ENCODE results near the gene ACO1. TPM values are rescaled to one million over a fixed set of nuclear protein-coding genes. Genes with fewer than 3 reads are reported as not detected.

ACO1 gene
- total RNA-seq, 2 donors from 2014 or later: 48.8 to 51.1 TPM

DNA sequence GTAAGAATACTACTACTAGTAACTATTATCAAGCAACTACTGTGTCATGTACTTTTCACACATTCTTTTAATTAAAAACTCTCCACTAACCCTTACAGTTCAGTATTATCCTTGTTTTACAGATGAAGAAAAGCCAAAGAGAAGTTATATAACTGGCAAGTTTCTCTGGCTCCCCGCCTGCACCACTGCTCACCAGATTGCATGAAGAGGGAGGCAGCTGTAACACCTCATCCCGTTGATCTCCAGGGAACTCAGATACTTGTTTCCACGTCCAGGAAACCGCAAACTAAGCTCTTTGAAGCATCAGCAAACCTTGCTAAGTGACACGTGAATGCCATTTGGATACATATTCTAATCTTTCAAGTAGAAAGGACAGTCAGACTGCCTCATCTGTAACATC lies 71.3 kb downstream of the ACO1 start:
- H3K27ac ChIP-seq: no peak overlapping the region
- no peak for TF ChIP-seq POLR2A (IDR thresholded peaks at IDR 0.05)
- TF ChIP-seq, protein P1, sequence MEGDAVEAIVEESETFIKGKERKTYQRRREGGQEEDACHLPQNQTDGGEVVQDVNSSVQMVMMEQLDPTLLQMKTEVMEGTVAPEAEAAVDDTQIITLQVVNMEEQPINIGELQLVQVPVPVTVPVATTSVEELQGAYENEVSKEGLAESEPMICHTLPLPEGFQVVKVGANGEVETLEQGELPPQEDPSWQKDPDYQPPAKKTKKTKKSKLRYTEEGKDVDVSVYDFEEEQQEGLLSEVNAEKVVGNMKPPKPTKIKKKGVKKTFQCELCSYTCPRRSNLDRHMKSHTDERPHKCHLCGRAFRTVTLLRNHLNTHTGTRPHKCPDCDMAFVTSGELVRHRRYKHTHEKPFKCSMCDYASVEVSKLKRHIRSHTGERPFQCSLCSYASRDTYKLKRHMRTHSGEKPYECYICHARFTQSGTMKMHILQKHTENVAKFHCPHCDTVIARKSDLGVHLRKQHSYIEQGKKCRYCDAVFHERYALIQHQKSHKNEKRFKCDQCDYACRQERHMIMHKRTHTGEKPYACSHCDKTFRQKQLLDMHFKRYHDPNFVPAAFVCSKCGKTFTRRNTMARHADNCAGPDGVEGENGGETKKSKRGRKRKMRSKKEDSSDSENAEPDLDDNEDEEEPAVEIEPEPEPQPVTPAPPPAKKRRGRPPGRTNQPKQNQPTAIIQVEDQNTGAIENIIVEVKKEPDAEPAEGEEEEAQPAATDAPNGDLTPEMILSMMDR (IDR thresholded peaks at IDR 0.05): no peak
- peaks cover 0 to 10% of the 10 kb centered on the region in 2 donors for H3K36me3 ChIP-seq (replicated peaks in 1 of 2; ENCODE audit: insufficient read depth in 1 of 2, low read depth in 2 of 2)
- H3K27me3 ChIP-seq: no peaks in the 10 kb centered on the region
- no peak overlapping the region for H3K4me3 ChIP-seq
- ATAC-seq: no peak
- H3K4me1 ChIP-seq: peaks cover 3% of the 10 kb centered on the region
- intact Hi-C loops (cut with DNase I): no loop called here
- peak in 1 of 4 donors; percentile 12 for DNase-seq
- whole genome bisulfite sequencing, 2 donors: 69 to 74% methylated on average over 5 of the region's 5 CpGs
- H3K9me3 ChIP-seq: no peaks in the 10 kb centered on the region

DNA sequence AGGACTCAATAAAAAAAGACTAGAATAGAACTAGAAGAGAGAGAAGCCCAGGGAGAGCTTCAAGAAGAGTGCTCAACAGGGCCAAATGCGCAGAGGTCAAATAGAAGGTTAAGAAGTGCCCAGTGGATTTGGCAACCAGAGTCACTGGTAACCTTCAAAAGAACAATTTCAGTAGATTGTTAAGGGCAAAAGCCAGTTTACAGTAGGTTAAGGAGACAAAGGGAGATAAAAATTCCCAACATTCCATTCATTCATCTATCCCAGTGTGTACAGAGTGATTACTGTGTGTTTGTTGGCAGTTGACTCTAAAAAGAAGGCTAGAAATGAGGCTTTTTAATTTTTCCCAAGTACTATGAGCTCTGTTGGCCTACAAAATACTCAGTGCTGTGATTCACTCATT lies 72.1 kb downstream of the ACO1 start:
- H3K27ac ChIP-seq: no peak overlapping the region
- peaks cover 0 to 8% of the 10 kb centered on the region in 2 donors for H3K36me3 ChIP-seq (replicated peaks in 1 of 2; ENCODE audit: insufficient read depth in 1 of 2, low read depth in 2 of 2)
- 81 to 86% methylated on average over 1 of the region's 1 CpG for WGBS, 2 donors
- no peak overlapping the region for H3K4me3 ChIP-seq
- ATAC-seq: no peak
- no peak for TF ChIP-seq POLR2A (IDR thresholded peaks at IDR 0.05)
- TF ChIP-seq, protein P1 (IDR thresholded peaks at IDR 0.05): no peak
- intact Hi-C loops (cut with DNase I): no loop called here
- H3K9me3 ChIP-seq: no peaks in the 10 kb centered on the region
- DNase-seq: no peak
- H3K27me3 ChIP-seq: no peaks in the 10 kb centered on the region
- H3K4me1 ChIP-seq: peaks cover 3% of the 10 kb centered on the region

DNA sequence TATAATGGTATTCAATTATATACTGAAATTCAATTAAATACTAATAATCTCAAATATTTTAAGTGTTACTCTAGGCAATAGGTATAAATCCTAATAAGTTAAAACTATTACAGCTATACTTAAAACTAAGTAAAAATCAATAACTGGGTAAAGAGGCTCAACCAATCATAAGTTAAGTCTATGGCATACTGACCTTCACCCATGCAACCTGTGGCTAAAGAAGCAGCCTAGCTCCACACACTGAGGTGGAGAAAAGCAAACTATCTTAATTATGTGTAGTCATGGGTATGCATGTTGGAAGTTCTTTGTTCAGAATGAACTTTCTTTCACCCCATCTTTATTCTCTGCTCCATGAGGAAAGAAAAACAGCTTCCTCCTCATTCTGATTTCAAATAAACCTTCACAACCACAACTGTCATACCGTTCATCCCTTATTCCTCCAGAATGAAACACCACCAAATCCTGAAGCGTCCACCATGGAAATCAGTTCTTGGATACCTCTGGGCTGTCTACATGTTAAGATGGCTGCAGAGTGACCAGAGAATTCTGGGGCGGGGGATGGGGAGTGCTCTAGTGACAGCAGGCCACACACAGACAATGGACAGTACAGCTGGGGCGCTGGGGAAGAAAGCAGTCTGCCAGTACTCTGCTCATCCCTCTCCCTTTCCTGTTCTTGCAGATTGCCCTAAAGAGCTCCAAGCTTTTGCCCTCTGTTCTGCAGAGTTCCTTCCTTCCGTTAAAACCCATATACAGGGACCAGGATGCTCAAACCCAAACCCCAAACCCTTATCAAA lies 79.3 kb downstream of the ACO1 start:
- Histone ChIP-seq H3K4me1 (no peaks in the 10 kb centered on the region), H3K4me3 (no peak overlapping the region), H3K9me3 (no peaks in the 10 kb centered on the region), H3K27me3 (no peaks in the 10 kb centered on the region), H3K27ac (no peak overlapping the region), H3K36me3 (replicated peaks in 1 of 2; ENCODE audit: insufficient read depth in 1 of 2, low read depth in 2 of 2) (peaks cover 0 to 5% of the 10 kb centered on the region in 2 donors)
- TF ChIP-seq, protein P1 (IDR thresholded peaks at IDR 0.05): no peak
- no peak for TF ChIP-seq POLR2A (IDR thresholded peaks at IDR 0.05)
- no peak for ATAC-seq
- intact Hi-C loops (cut with DNase I): no loop called here
- no peak for DNase-seq
- WGBS, 2 donors: 98 to 100% methylated on average over 4 to 5 of the region's 5 CpGs

DNA sequence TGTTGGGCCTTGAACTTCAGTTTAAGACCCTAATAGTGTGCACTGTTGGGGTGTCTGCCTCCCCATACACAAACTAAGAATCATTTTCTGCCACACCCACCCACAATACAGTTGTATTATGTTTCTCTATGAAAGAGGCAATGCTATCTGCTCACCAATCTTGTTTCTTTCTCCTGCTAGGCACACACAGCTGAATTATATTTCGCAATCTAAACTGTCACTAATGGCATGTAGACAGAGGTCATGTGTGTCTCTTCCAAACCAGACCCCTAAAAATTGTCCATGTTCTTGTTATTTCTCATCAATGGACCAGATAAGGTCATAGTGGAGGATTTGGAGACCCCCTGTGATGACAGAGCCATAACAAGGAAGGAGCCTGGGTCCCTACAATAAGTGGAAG lies 84.3 kb downstream of the ACO1 start:
- H3K4me1 ChIP-seq: peaks cover 15% of the 10 kb centered on the region
- H3K9me3 ChIP-seq: no peaks in the 10 kb centered on the region
- ATAC-seq: no peak
- H3K27ac ChIP-seq: no peak overlapping the region
- DNase-seq: no peak
- H3K4me3 ChIP-seq: no peak overlapping the region
- intact Hi-C loops (cut with DNase I): no loop called here
- H3K27me3 ChIP-seq: no peaks in the 10 kb centered on the region
- 88 to 95% methylated on average over 1 of the region's 1 CpG for WGBS, 2 donors
- peaks cover 0 to 5% of the 10 kb centered on the region in 2 donors for H3K36me3 ChIP-seq (replicated peaks in 1 of 2; ENCODE audit: insufficient read depth in 1 of 2, low read depth in 2 of 2)
- no peak for TF ChIP-seq POLR2A (IDR thresholded peaks at IDR 0.05)
- TF ChIP-seq, protein P1 (IDR thresholded peaks at IDR 0.05): no peak

DNA sequence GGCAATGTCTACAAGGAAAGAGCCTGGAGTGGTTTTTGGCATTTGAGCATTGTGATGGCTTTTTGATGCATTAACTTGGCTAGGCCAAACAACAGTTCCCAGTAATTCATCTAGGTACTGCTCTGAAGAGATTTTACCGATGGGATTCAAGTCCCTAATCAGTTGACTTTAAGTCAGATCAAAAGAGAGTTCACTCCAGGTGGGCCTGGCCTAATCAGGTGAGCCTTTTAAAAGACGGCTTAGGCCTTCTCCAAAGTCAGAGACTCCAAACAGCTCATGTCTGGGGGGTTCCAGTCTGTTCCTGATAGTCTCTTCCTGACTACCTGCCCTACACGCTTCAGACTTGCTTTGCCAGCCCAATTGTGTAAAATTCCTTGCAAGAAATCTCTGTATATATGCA lies 87.9 kb downstream of the ACO1 start:
- Histone ChIP-seq H3K9me3 (no peaks in the 10 kb centered on the region), H3K36me3 (replicated peaks in 1 of 2; ENCODE audit: insufficient read depth in 1 of 2, low read depth in 2 of 2) (no peaks in the 10 kb centered on the region), H3K27ac (no peak overlapping the region), H3K4me1 (peaks cover 15% of the 10 kb centered on the region), H3K4me3 (no peak overlapping the region), H3K27me3 (no peaks in the 10 kb centered on the region)
- ATAC-seq: no peak
- intact Hi-C loops (cut with DNase I): no loop called here
- 76 to 80% methylated on average over 3 of the region's 3 CpGs for WGBS, 2 donors
- no peak for DNase-seq
- TF ChIP-seq POLR2A (IDR thresholded peaks at IDR 0.05): no peak
- TF ChIP-seq, protein P1 (IDR thresholded peaks at IDR 0.05): no peak
